HepG2 (cell line): ENCODE data around the gene MAPK12. TPM values are rescaled to one million over a fixed set of nuclear protein-coding genes. Genes with fewer than 3 reads are reported as not detected.

Source experiments
- AHR ChIP-seq: IDR thresholded peaks from 2 replicates; pipeline ENCODE4 v1.6.1; 2018; ENCODE audit warnings: missing genetic modification reagents, missing compliant biosample characterization
- ELF3 ChIP-seq: IDR thresholded peaks from 2 replicates; pipeline ENCODE4 v1.6.1; 2016; ENCODE audit warnings: missing genetic modification reagents, missing compliant biosample characterization
- GATAD2A ChIP-seq: IDR thresholded peaks from 2 replicates; pipeline ENCODE4 v1.6.1; 2016
- GTF3A ChIP-seq: sonication (generic); formaldehyde crosslinking; conservative IDR thresholded peaks from 2 replicates; pipeline ENCODE4 v1.4.0; 2020; ENCODE audit warnings: mild to moderate bottlenecking, missing genetic modification reagents
- TBX3 ChIP-seq: fragments of 450-650 bp; IDR thresholded peaks from 2 replicates; pipeline ENCODE4 v1.6.1; 2017; ENCODE audit warnings: antibody characterized with exemption, mild to moderate bottlenecking, inconsistent platforms, borderline replicate concordance
- XBP1 ChIP-seq: sonication (generic); formaldehyde crosslinking; IDR thresholded peaks from 2 replicates; pipeline ENCODE4 v1.5.0; 2020; ENCODE audit warnings: missing genetic modification reagents
- ZNF20 ChIP-seq: sonication (generic); formaldehyde crosslinking; IDR thresholded peaks from 2 replicates; pipeline ENCODE4 v1.4.0; 2020; ENCODE audit warnings: mild to moderate bottlenecking, moderate library complexity, missing genetic modification reagents
- ZNF30 ChIP-seq: sonication (generic); formaldehyde crosslinking; IDR thresholded peaks from 2 replicates; pipeline ENCODE4 v1.5.0; 2020; ENCODE audit warnings: mild to moderate bottlenecking, missing genetic modification reagents
- polyA plus RNA-seq, 8 experiments: library from polyadenylated mRNA; depleted of rRNA in 3 of 8; stranded (reverse) in 7 of 8; unstranded in 1 of 8; fragments of >200 nt; fragmentation: Illumina TruSeq in 4 of 8; extraction: Trizol in 4 of 8; gene quantifications; 2 replicates each; pipeline versions ENCODE4 v1.2.1 to v1.2.3, GENCODE V29; 2011 to 2016; ENCODE audit warnings: low read depth in 4 of 8, missing spikeins in 1 of 8, mixed read lengths in 1 of 8; ENCODE audit not compliant: insufficient read depth in 1 of 8
- total RNA-seq, 5 experiments: library from RNA; depleted of rRNA; stranded (reverse); fragments of >200 nt; fragmentation: Illumina TruSeq; extraction: Trizol; gene quantifications; 2 replicates each; pipeline ENCODE4 v1.2.3, GENCODE V29; 2016; ENCODE audit warnings: low read depth in 1 of 5
- TF ChIP-seq, protein P1 (sequence below): sonication (generic); formaldehyde crosslinking; IDR thresholded peaks from 2 replicates; pipeline ENCODE4 v1.4.0; 2020; ENCODE audit warnings: missing genetic modification reagents
- TF ChIP-seq, protein P2 (sequence below): sonication (generic); formaldehyde crosslinking; IDR thresholded peaks from 2 replicates; pipeline ENCODE4 v1.5.1; 2020; ENCODE audit warnings: mild to moderate bottlenecking, moderate library complexity, missing genetic modification reagents
- TF ChIP-seq, protein P3 (sequence below): sonication (generic); formaldehyde crosslinking; IDR thresholded peaks from 2 replicates; pipeline ENCODE4 v1.4.0; 2020; ENCODE audit warnings: missing genetic modification reagents, low read depth, mild to moderate bottlenecking, borderline replicate concordance
- TF ChIP-seq, protein P4 (sequence below): sonication (generic); formaldehyde crosslinking; IDR thresholded peaks from 2 replicates; pipeline ENCODE4 v1.4.0; 2020; ENCODE audit warnings: mild to moderate bottlenecking, missing genetic modification reagents
- TF ChIP-seq, protein P5 (sequence below): fragments of 450-650 bp; IDR thresholded peaks from 2 replicates; pipeline ENCODE4 v1.6.1; 2016

The MAPK12 gene
- total and polyA plus RNA-seq, 2 of the 13 experiments (the other 11 are each of a cell fraction or from before 2014, with no cell fraction given): 22.2 to 23.3 TPM

DNA sequence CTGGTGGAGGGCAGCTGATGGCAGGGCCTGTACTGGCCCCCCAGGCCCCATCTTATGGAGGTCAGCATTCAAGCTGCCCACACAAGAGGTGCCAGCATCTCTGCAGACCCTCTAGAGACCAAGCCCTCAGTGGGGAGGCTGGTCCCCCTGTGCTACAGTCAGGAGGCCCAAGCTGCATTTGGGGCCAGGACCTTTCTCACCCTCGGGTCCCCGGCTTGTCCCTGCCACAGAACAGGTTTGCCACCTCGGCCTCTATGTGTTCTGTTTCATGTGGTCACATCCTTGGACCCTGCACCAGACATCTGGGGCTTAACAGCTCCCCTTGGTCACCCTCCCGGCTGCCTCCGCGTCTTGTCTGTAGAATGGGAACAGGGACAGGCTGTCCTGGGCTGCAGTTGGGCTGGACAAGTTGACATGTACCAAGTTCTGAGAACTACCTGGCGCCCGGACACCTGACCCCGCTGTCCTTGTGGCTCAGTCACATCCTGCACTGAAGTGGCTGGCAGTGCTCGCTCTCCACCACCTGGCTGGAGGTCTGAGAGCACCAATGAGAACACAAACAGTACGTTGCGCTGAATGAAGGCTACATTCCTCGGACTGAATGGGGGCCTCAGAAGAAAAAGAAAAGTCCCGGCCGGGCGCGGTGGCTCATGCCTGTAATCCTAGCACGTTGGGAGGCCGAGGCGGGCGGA, 48.7 kb upstream of the MAPK12 start (continued):
- TF ChIP-seq, protein P1, sequence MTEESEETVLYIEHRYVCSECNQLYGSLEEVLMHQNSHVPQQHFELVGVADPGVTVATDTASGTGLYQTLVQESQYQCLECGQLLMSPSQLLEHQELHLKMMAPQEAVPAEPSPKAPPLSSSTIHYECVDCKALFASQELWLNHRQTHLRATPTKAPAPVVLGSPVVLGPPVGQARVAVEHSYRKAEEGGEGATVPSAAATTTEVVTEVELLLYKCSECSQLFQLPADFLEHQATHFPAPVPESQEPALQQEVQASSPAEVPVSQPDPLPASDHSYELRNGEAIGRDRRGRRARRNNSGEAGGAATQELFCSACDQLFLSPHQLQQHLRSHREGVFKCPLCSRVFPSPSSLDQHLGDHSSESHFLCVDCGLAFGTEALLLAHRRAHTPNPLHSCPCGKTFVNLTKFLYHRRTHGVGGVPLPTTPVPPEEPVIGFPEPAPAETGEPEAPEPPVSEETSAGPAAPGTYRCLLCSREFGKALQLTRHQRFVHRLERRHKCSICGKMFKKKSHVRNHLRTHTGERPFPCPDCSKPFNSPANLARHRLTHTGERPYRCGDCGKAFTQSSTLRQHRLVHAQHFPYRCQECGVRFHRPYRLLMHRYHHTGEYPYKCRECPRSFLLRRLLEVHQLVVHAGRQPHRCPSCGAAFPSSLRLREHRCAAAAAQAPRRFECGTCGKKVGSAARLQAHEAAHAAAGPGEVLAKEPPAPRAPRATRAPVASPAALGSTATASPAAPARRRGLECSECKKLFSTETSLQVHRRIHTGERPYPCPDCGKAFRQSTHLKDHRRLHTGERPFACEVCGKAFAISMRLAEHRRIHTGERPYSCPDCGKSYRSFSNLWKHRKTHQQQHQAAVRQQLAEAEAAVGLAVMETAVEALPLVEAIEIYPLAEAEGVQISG: peak; percentile 96
- TF ChIP-seq XBP1 (CRISPR knock-in tag) (no peak), AHR (CRISPR knock-in tag) (no peak), GTF3A (CRISPR knock-in tag) (no peak), ZNF30 (no peak), TBX3 (no peak), ELF3 (no peak; the same call in 1 of the 2 replicates), GATAD2A (CRISPR knock-in tag) (no peak), ZNF20 (CRISPR knock-in tag) (no peak)
- TF ChIP-seq, protein P2, sequence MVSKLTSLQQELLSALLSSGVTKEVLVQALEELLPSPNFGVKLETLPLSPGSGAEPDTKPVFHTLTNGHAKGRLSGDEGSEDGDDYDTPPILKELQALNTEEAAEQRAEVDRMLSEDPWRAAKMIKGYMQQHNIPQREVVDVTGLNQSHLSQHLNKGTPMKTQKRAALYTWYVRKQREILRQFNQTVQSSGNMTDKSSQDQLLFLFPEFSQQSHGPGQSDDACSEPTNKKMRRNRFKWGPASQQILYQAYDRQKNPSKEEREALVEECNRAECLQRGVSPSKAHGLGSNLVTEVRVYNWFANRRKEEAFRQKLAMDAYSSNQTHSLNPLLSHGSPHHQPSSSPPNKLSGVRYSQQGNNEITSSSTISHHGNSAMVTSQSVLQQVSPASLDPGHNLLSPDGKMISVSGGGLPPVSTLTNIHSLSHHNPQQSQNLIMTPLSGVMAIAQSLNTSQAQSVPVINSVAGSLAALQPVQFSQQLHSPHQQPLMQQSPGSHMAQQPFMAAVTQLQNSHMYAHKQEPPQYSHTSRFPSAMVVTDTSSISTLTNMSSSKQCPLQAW (CRISPR knock-in tag): no peak
- TF ChIP-seq, protein P3, sequence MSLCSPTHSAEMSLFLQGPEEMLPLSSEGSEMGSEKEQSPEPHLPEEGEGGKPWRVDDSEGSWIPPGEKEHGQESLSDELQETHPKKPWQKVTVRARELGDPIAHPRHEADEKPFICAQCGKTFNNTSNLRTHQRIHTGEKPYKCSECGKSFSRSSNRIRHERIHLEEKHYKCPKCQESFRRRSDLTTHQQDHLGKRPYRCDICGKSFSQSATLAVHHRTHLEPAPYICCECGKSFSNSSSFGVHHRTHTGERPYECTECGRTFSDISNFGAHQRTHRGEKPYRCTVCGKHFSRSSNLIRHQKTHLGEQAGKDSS (CRISPR knock-in tag): no peak
- TF ChIP-seq, protein P4, sequence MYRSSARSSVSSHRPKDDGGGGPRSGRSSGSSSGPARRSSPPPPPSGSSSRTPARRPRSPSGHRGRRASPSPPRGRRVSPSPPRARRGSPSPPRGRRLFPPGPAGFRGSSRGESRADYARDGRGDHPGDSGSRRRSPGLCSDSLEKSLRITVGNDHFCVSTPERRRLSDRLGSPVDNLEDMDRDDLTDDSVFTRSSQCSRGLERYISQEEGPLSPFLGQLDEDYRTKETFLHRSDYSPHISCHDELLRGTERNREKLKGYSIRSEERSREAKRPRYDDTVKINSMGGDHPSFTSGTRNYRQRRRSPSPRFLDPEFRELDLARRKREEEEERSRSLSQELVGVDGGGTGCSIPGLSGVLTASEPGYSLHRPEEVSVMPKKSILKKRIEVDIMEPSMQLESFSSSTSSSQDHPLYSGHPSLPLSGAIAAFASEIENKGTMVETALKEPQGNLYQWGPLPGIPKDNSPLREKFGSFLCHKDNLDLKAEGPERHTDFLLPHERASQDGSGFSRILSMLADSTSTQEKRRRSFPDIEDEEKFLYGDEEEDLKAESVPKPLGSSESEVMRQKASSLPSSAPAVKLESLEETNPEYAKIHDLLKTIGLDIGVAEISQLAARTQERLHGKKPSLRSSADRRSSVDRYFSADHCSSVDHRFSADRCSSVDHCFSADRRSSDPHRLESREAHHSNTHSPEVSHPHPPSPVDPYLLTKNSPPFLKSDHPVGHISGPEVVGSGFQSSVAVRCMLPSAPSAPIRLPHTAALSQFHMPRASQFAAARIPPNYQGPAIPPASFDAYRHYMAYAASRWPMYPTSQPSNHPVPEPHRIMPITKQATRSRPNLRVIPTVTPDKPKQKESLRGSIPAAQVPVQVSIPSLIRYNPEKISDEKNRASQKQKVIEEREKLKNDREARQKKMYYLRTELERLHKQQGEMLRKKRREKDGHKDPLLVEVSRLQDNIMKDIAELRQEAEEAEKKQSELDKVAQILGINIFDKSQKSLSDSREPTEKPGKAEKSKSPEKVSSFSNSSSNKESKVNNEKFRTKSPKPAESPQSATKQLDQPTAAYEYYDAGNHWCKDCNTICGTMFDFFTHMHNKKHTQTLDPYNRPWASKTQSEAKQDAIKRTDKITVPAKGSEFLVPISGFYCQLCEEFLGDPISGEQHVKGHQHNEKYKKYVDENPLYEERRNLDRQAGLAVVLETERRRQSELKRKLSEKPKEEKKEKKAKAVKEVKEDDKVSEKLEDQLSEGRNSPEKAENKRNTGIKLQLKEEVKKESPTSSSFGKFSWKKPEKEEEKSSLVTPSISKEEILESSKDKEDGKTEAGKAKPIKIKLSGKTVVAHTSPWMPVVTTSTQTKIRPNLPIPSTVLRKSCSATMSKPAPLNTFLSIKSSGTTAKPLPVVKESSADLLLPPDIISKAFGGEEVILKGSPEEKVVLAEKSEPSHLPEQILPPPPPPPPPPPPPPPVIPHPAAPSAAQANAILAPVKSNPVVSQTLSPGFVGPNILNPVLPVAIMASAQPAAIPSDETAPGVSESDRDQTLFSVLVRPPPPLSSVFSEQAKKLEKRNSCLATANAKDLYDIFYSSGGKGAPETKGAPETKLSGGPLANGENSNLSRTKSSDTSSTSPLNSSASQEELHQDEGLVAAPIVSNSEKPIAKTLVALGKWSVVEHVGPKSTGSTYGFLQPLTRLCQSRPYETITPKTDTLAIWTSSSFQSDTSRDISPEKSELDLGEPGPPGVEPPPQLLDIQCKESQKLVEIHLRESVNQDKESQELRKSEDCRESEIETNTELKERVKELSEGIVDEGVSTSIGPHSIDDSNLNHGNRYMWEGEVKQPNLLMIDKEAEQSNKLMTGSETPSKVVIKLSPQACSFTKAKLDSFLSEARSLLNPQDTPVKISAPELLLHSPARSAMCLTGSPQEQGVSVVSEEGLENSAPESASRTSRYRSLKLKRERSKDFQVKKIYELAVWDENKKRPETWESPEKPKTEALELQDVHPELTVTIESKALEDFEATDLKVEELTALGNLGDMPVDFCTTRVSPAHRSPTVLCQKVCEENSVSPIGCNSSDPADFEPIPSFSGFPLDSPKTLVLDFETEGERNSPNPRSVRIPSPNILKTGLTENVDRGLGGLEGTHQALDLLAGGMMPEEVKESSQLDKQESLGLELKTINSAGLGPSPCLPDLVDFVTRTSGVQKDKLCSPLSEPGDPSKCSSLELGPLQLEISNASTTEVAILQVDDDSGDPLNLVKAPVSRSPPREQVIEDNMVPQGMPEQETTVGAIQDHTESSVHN (CRISPR knock-in tag): no peak
- TF ChIP-seq, protein P5, sequence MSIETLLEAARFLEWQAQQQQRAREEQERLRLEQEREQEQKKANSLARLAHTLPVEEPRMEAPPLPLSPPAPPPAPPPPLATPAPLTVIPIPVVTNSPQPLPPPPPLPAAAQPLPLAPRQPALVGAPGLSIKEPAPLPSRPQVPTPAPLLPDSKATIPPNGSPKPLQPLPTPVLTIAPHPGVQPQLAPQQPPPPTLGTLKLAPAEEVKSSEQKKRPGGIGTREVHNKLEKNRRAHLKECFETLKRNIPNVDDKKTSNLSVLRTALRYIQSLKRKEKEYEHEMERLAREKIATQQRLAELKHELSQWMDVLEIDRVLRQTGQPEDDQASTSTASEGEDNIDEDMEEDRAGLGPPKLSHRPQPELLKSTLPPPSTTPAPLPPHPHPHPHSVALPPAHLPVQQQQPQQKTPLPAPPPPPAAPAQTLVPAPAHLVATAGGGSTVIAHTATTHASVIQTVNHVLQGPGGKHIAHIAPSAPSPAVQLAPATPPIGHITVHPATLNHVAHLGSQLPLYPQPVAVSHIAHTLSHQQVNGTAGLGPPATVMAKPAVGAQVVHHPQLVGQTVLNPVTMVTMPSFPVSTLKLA: no peak
